GM12801 (cell line): ENCODE measurements around the gene ARID3B.

Experiments used
- CTCF ChIP-seq: IDR thresholded peaks from one replicate; pipeline ENCODE4 v1.5.1; 2011; ENCODE audit warnings: control low read depth; ENCODE audit not compliant: insufficient read length; ENCODE audit errors: extremely low read depth

ARID3B gene

GRCh38 chr15:74610302-74610951 is 69.4 kb downstream of the ARID3B start:
- TF ChIP-seq CTCF: no peak

GRCh38 chr15:74611341-74611740 is 70.3 kb downstream of the ARID3B start:
- no peak for TF ChIP-seq CTCF

- TF ChIP-seq CTCF: no peak
Observed at GRCh38 chr15:74611834-74612233, 70.8 kb downstream of the ARID3B start.

GRCh38 chr15:74612677-74613076 is 71.7 kb downstream of the ARID3B start:
- TF ChIP-seq CTCF: no peak

GRCh38 chr15:74613089-74613952 is 72.3 kb downstream of the ARID3B start:
- no peak for TF ChIP-seq CTCF

- no peak for TF ChIP-seq CTCF
Observed at GRCh38 chr15:74613953-74614743, 73.1 kb downstream of the ARID3B start.

- TF ChIP-seq CTCF: no peak
Observed at GRCh38 chr15:74614744-74615507, 73.9 kb downstream of the ARID3B start.
